ENCODE measurements around the gene TEX2. TPM values are rescaled to one million over a fixed set of nuclear protein-coding genes. Genes with fewer than 3 reads are reported as not detected.
"Not testable (repeated sequence)": the region's sequence is repeated elsewhere in the genome, so short reads cannot be mapped to it uniquely, and the experiment has no call there.

The TEX2 gene
- total RNA-seq, 1 donor from 2014 or later = 58.0 TPM

DNA sequence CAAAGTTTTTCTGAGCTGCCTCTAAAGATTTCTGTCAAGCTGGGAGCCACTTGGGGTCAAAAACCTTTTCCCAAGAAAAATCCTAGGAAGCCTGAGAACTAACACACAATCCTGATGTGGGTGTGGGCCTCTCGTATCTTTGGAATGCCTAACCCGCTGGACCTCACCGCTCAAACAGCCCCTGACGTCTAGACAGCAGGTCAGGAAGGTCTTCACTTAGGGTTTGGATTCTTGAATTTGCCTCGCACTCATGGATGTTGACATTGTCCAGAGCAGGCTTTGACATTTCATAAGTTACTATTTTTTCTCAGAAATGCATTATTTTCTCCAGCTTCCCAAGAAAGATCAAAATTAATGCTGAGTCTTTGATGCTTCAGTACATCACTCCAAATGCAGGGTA is 18.9 kb downstream of the TEX2 start:
- peaks cover 72% of the 10 kb centered on the region for H3K4me1 ChIP-seq
- intact Hi-C loops (cut with micrococcal nuclease) = no loop called here

DNA sequence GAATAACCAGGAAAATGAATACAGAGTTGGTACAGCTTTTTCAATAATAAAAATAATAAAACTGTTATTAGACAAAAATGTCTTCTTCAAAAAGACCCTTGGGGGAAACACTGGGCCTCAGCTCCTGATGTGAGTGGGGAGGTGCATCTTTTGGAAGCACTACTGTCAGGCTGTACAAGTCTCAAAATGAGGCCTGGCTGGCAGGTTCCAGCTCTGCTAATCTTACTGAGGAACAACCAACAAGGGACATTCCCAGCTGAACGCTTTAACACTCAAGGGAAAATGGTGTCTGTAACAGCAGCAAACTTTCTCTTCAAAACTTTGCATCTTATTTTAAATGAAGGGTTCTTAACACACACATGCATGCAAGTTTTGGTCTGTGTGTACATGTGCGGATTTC is 19.7 kb downstream of the TEX2 start:
- intact Hi-C loops (cut with micrococcal nuclease) = no loop called here
- no peaks in the 10 kb centered on the region for H3K36me3 ChIP-seq

More for the DNA sequence above, 18.9 kb downstream of the TEX2 start:
- no peaks in the 10 kb centered on the region for H3K36me3 ChIP-seq
- no peaks in the 10 kb centered on the region for H3K27me3 ChIP-seq (ENCODE audit: low read depth)
- TF ChIP-seq, protein P1, sequence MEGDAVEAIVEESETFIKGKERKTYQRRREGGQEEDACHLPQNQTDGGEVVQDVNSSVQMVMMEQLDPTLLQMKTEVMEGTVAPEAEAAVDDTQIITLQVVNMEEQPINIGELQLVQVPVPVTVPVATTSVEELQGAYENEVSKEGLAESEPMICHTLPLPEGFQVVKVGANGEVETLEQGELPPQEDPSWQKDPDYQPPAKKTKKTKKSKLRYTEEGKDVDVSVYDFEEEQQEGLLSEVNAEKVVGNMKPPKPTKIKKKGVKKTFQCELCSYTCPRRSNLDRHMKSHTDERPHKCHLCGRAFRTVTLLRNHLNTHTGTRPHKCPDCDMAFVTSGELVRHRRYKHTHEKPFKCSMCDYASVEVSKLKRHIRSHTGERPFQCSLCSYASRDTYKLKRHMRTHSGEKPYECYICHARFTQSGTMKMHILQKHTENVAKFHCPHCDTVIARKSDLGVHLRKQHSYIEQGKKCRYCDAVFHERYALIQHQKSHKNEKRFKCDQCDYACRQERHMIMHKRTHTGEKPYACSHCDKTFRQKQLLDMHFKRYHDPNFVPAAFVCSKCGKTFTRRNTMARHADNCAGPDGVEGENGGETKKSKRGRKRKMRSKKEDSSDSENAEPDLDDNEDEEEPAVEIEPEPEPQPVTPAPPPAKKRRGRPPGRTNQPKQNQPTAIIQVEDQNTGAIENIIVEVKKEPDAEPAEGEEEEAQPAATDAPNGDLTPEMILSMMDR (IDR thresholded peaks at IDR 0.05; ENCODE audit: borderline replicate concordance) = no peak
- H3K4me3 ChIP-seq = no peak overlapping the region
- DNase-seq = no peak
- H3K27ac ChIP-seq (replicated peaks) = no peak overlapping the region
- no peaks in the 10 kb centered on the region for H3K9me3 ChIP-seq (replicated peaks)

DNA sequence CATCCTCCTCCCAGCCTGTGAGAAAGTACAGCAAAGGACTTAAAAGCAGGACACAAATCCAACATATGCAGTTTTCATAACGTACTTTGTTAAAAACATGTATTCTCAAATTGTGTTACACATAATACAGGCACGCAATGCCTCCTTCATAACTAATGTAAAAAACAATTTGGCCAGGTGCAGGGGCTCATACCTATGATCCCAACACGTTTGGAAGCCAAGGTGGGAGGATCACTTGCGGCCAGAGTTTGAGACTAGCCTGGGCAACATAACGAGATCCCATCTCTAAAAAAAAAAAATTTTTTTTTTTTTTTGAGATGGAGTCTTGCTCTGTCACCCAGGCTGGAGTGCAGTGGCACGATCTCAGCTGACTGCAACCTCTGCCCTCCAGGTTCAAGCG is 20.4 kb downstream of the TEX2 start:
- TF ChIP-seq, protein P1 (IDR thresholded peaks at IDR 0.05; ENCODE audit: borderline replicate concordance) = no peak
- Histone ChIP-seq H3K36me3 (no peaks in the 10 kb centered on the region), H3K4me1 (peaks cover 70% of the 10 kb centered on the region), H3K27ac (replicated peaks) (no peak overlapping the region), H3K4me3 (no peak overlapping the region), H3K27me3 (ENCODE audit: low read depth) (no peaks in the 10 kb centered on the region), H3K9me3 (replicated peaks) (no peaks in the 10 kb centered on the region)
- DNase-seq = no peak
- intact Hi-C loops (cut with micrococcal nuclease) = no loop called here

More for the DNA sequence above, 19.7 kb downstream of the TEX2 start:
- TF ChIP-seq, protein P1 (IDR thresholded peaks at IDR 0.05; ENCODE audit: borderline replicate concordance) = no peak
- H3K9me3 ChIP-seq (replicated peaks) = no peaks in the 10 kb centered on the region
- H3K27me3 ChIP-seq (ENCODE audit: low read depth) = no peaks in the 10 kb centered on the region
- no peak overlapping the region for H3K4me3 ChIP-seq
- H3K4me1 ChIP-seq = peaks cover 72% of the 10 kb centered on the region
- no peak for DNase-seq
- H3K27ac ChIP-seq (replicated peaks) = no peak overlapping the region

DNA sequence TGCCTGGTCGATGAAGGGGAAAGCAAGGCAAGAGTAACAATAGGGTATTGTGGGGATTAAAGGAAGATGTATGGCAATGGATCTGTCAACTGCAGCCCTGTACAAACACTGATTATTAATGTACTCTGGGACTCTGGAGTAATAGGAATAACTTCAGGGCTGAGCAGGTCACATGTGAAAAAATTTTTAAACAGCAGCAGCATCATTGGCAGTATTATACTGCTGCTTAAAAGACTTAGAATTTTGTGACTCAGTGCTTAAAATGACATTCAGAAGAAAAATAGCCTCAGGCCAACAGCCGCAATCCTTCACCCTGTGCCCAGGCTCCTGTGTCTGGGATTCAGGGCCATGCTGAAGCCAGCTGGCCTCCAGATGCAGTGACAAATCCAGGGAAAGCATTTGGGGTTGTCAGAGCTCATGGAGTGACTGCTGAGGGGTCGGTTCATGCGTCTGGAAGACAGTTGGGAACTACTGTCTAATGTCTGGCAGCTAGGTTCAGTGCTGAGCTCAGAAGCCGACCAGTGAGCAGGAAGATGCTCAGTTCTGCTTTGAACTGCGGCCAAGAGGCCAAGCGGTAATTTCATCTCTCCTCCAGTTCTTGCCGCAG is 22.2 kb downstream of the TEX2 start:
- no peaks in the 10 kb centered on the region for H3K36me3 ChIP-seq
- H3K27me3 ChIP-seq (ENCODE audit: low read depth) = no peaks in the 10 kb centered on the region
- peaks cover 76% of the 10 kb centered on the region for H3K4me1 ChIP-seq
- H3K27ac ChIP-seq (replicated peaks) = peak overlapping the region; percentile 74
- TF ChIP-seq, protein P1 (IDR thresholded peaks at IDR 0.05; ENCODE audit: borderline replicate concordance) = no peak
- intact Hi-C loops (cut with micrococcal nuclease) = no loop called here
- H3K9me3 ChIP-seq (replicated peaks) = no peaks in the 10 kb centered on the region
- H3K4me3 ChIP-seq = peak overlapping the region; percentile 5
- DNase-seq = peak; percentile 50

DNA sequence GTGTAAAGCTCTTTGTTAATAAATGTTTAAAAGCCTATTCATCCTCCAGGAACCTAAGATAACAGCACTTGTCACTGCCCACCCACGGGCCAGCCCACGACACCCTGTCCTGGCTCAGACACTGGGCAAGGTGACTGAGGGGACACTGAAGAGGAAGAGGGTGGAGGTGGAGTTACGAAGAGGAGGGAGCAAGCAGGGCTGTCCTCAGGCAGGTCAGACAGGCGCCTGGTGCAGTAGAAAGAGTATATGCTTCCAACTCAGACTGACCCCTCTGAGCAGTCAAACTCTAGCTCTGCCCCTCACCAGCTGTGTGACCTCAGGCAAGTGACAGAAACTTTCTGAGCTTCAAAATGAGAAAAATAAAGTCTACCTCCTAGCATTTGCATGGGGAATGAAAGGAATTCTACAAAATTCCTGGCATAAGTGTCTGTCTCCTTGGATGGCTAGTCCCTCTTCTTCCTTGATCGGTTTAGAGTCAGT is 22.8 kb downstream of the TEX2 start:
- Histone ChIP-seq H3K27me3 (ENCODE audit: low read depth) (no peaks in the 10 kb centered on the region), H3K9me3 (replicated peaks) (no peaks in the 10 kb centered on the region), H3K36me3 (no peaks in the 10 kb centered on the region), H3K27ac (replicated peaks) (peak overlapping the region; percentile 74), H3K4me3 (peak overlapping the region; percentile 5), H3K4me1 (peaks cover 72% of the 10 kb centered on the region)
- DNase-seq = no peak
- intact Hi-C loops (cut with micrococcal nuclease) = no loop called here
- TF ChIP-seq, protein P1 (IDR thresholded peaks at IDR 0.05; ENCODE audit: borderline replicate concordance) = peak; percentile 23

DNA sequence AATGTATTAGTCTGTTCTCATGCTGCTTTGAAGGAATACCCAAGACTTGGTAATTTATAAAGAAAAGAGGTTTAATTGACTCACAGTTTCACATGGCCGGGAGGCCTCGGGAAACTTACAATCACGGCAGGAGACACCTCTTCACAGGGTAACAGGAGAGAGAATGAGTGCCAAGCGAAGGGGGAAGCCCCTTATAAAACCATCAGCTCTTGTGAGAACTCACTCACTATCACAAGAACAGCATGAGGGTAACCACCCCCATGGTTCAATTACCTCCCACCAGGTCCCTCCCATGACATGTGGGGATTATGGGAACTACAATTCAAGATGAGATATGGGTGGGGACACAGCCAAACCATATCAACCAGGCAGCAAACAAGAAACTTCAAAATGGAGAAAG is 24.6 kb downstream of the TEX2 start:
- intact Hi-C loops (cut with micrococcal nuclease) = not testable (repeated sequence)

More for the DNA sequence above, 24.6 kb downstream of the TEX2 start:
- not testable (repeated sequence) for H3K27ac ChIP-seq (replicated peaks); H3K4me3 ChIP-seq; H3K36me3 ChIP-seq; H3K27me3 ChIP-seq (ENCODE audit: low read depth); H3K9me3 ChIP-seq (replicated peaks); DNase-seq
- H3K4me1 ChIP-seq = peaks cover 63% of the 10 kb centered on the region
